ENCODE measurements around the gene LRP6.
A peak's percentile ranks its signal among the peaks of the same experiment; 100 is the strongest.

The LRP6 gene

GRCh38 chr12:12116677-12117076 is 150.2 kb downstream of the LRP6 start:
- no peak for DNase-seq (ENCODE audit: low spot score)

GRCh38 chr12:12115514-12115913 is 151.3 kb downstream of the LRP6 start:
- no peak for DNase-seq (ENCODE audit: low spot score)

- DNase-seq (ENCODE audit: low spot score), result peak; percentile 43
Measured at GRCh38 chr12:12110923-12111555, 155.8 kb downstream of the LRP6 start.

- no peak for DNase-seq (ENCODE audit: low spot score)
Measured at GRCh38 chr12:12108441-12109058, 158.3 kb downstream of the LRP6 start.

- no peak for DNase-seq (ENCODE audit: low spot score)
Measured at GRCh38 chr12:12107678-12108077, 159.2 kb downstream of the LRP6 start.

- DNase-seq (ENCODE audit: low spot score), result no peak
Measured at GRCh38 chr12:12099102-12099501, 167.7 kb downstream of the LRP6 start.

GRCh38 chr12:12098691-12099015 is 168.2 kb downstream of the LRP6 start:
- no peak for DNase-seq (ENCODE audit: low spot score)

- DNase-seq (ENCODE audit: low spot score), result no peak
Measured at GRCh38 chr12:12097891-12098690, 168.8 kb downstream of the LRP6 start.

GRCh38 chr12:12095021-12095420 is 171.8 kb downstream of the LRP6 start:
- no peak for DNase-seq (ENCODE audit: low spot score)

- DNase-seq (ENCODE audit: low spot score), result no peak
Measured at GRCh38 chr12:12094481-12094880, 172.4 kb downstream of the LRP6 start.

- no peak for DNase-seq (ENCODE audit: low spot score)
Measured at GRCh38 chr12:12091977-12092663, 174.7 kb downstream of the LRP6 start.

- DNase-seq (ENCODE audit: low spot score), result no peak
Measured at GRCh38 chr12:12091071-12091470, 175.8 kb downstream of the LRP6 start.

- DNase-seq (ENCODE audit: low spot score), result no peak
Measured at GRCh38 chr12:12088761-12089160, 178.1 kb downstream of the LRP6 start.

- DNase-seq (ENCODE audit: low spot score), result no peak
Measured at GRCh38 chr12:12088147-12088546, 178.7 kb downstream of the LRP6 start.

GRCh38 chr12:12087693-12088034 is 179.2 kb downstream of the LRP6 start:
- DNase-seq (ENCODE audit: low spot score), result no peak

GRCh38 chr12:12086973-12087692 is 179.7 kb downstream of the LRP6 start:
- no peak for DNase-seq (ENCODE audit: low spot score)

- DNase-seq (ENCODE audit: low spot score), result no peak
Measured at GRCh38 chr12:12086362-12086761, 180.5 kb downstream of the LRP6 start.

GRCh38 chr12:12083688-12084087 is 183.2 kb downstream of the LRP6 start:
- DNase-seq (ENCODE audit: low spot score), result no peak

- peak; percentile 6 for DNase-seq (ENCODE audit: low spot score)
Measured at GRCh38 chr12:12081836-12082497, 184.9 kb downstream of the LRP6 start.

GRCh38 chr12:12079291-12079690 is 187.6 kb downstream of the LRP6 start:
- DNase-seq (ENCODE audit: low spot score), result no peak

- peak; percentile 29 for DNase-seq (ENCODE audit: low spot score)
Measured at GRCh38 chr12:12072064-12072760, 194.6 kb downstream of the LRP6 start.
